HG03060 (cell line): ENCODE data around the gene CYP39A1.

Source experiments
- ATAC-seq: cut with Tn5 transposase; IDR thresholded peaks from one replicate; pipeline ENCODE4 v1.9.1; 2021; ENCODE audit warnings: low read depth, moderate number of reproducible peaks; ENCODE audit not compliant: unreplicated experiment

Gene CYP39A1

DNA sequence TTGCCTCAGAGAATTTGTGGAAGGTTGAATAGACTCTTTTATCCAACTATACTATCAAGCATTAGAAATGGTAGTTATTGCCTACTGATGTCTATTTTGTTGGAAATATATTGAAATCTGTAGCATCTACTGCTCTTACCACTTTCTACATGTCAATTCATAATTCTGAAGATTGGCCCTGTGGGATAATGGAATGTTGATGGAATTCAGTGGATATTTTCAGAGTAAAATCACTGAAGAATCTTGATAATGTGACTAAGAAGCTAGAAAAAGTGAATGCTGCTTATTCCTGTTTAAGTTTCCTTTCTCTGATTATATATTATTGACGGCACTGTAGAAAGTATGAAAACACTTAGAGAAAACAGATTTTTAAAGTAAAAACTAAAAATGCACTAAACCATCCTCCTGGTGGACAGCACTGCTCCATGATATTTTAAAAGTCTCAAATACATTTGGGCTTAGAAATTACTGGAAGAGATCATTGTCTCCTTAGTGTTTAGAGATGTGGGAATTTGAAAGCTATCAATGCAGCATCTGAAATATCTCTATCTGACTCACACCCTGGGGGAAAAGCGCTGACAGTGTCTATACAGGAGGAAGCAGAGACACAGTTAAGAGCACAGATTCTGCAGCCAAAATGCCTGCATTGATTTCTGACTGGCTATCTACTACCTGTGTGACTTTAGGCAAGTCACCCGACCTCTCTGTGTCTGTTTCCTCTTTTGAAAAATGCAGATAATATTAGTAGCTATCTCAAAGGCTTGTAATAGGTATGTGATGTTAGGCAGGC lies 123.5 kb downstream of the CYP39A1 start:
- ATAC-seq, result no peak

GRCh38 chr6:46526607-46527006 lies 126.0 kb downstream of the CYP39A1 start:
- no peak for ATAC-seq

DNA sequence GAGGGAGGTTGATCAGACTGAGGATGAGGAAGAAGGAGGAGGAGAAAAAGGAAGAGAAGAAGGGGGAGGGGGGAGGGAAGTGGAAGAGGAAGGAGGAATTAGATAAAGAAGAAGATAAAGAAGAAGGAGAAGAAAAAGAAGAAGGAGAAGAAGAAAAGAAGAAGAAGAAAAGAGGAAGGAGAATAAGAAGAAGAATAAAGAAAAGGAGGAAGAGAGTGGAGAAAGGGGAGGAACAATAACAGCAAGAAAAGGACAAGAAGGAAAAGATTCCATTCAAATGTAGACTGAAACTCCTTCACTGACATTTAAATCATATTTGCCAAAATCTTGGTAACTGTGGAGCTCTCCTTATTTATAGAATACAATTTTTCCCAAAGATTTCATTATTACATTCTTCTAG lies 127.0 kb downstream of the CYP39A1 start:
- no peak for ATAC-seq

GRCh38 chr6:46521464-46521971 lies 131.1 kb downstream of the CYP39A1 start:
- no peak for ATAC-seq

- ATAC-seq, result no peak
These were observed 135.4 kb downstream of the CYP39A1 start for GRCh38 chr6:46517202-46517601.

DNA sequence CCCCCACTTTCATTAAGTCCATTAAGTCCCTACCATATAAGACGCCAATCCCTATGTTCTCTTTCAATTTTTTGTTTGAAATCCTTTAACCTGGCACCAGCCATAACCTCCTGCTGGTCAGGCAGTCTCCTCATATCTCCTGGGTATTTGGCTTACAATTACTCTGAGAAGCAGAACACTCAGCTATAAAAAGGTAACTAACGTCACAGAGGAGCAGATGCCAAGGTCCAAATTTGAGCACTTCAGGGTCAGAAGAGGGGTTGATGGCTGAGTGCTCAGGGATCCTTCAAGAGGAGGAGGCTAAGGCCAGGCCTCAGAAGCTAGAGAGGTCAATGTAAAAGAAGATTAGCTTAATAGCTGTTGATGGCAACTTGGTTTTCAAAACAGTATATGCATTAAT lies 139.1 kb downstream of the CYP39A1 start:
- ATAC-seq, result no peak

- ATAC-seq, result no peak
These were observed 141.3 kb downstream of the CYP39A1 start for GRCh38 chr6:46511320-46511719.

DNA sequence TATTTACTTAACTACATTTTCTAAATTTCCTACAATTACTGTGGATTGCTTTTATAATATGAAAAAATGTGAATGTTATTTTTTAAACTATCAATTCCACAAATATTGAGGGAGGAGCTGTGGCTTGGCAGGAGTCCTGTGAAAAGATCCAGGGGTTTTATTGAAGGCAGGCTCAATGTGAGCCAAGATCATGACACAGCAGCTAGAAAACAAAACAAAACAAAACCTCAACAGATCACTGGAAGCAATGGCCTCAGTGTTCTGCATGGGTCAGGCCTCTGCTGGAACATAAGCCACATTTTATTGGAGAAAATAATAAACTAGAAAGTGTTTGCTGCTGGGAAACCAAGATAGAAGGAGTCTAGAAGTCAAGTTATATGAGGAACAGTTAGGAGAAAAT lies 142.0 kb downstream of the CYP39A1 start:
- no peak for ATAC-seq

- ATAC-seq, result no peak
These were observed 142.6 kb downstream of the CYP39A1 start for GRCh38 chr6:46509981-46510510.

GRCh38 chr6:46509063-46509462 lies 143.6 kb downstream of the CYP39A1 start:
- no peak for ATAC-seq

- no peak for ATAC-seq
These were observed 145.2 kb downstream of the CYP39A1 start for GRCh38 chr6:46507426-46507825.

- no peak for ATAC-seq
These were observed 146.7 kb downstream of the CYP39A1 start for GRCh38 chr6:46505693-46506512.

GRCh38 chr6:46504242-46504641 lies 148.4 kb downstream of the CYP39A1 start:
- ATAC-seq, result no peak

- ATAC-seq, result no peak
These were observed 150.0 kb downstream of the CYP39A1 start for GRCh38 chr6:46502486-46503119.

DNA sequence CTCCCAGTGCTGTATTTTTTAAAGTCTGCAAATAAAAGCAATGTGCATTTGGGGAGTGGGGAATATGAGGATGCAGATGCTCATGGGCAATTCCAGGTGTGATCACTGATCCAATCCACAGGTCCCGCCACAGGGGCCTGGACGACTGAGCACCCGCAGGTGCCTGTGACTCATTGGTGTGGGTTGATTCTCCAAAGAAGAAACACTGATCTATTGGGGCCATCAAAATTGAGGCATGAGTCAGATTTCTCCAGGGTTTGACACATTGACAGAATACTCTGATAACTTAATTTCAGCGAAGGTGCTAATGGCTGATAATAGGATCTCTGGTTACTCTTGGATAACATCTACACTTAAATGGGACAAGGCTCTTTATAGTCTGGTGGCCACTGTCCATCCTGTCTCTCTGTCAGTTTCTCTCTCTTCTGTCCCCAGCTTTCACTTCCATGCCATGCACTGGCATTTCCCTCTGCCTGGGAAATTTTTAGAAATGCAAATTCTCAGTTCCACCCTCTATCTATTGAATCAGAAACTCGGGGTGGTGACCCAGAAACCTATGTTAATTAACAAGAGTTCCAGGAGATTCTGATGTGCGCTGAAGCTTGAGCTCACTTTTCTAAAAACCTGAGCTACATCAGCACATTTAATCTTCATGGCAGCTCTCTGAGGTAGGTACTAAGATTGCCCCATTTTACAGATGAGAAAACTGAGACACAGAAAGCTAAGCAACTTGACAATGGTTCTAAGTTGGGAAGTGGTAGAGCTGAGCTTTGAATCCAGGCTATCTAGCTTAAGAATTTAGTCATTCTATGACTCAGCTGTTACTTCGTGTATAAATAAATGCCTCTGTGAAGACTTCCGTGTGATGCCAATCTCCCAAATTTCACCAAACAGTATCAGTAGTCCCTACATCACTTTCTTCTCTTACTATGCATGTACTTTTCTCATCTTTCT lies 151.2 kb downstream of the CYP39A1 start:
- no peak for ATAC-seq

DNA sequence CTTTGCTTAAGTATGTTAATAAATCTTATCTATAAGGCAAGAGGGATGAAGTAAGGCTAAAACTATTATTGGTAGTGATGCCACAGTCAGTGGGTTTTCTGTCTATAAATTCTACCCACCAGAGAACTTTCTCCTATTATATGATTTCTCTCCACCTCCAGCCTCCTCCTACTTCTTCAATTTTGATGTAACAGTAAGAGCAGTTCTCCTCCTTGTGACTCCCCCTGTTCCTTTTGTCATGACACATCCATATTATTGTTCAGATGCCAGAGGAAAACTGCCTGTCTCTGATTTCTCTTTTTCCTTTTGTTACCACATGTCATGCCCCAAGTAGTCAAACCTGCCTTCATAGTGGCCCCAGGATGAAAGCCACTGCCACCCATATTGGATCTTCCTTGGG lies 152.2 kb downstream of the CYP39A1 start:
- no peak for ATAC-seq
